ENCODE measurements around the gene TMEM61. TPM values are rescaled to one million over a fixed set of nuclear protein-coding genes. Genes with fewer than 3 reads are reported as not detected.

Gene TMEM61
- total and polyA plus RNA-seq, 2 donors (not counting 1 experiment from before 2014, with no cell fraction given): not detected

DNA sequence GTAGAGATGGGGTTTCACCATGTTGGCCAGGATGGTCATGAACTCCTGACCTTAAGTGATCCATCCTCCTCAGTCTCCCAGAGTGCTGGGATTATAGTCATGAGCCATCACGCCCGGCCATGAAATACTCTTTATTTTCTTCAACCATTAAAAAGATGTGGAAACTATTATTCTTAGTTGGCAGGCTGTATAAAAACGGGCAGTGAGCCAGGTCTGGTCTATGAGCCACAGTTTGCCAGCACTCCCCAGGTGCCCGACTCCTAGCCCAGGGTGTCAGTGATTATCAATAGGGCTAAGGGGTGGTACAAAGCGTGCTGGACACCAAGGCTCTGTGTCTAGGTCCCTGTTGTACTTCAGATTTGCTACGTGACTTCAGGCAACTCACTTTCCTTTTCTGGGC lies 3.7 kb upstream of the TMEM61 start:
- Histone ChIP-seq H3K4me1 (ENCODE audit: control insufficient read depth, extremely low read depth, insufficient read depth, low read length) (no peaks in the 10 kb centered on the region), H3K9ac (ENCODE audit: insufficient read depth, low read length) (no peak overlapping the region), H4K20me1 (ENCODE audit: control insufficient read depth, extremely low read depth, insufficient read depth, low read length) (no peaks in the 10 kb centered on the region), H3K27ac (ENCODE audit: insufficient read depth, low read length) (no peak overlapping the region), H3K4me3 (replicated peaks in 1 of 4; ENCODE audit: control extremely low read depth in 1 of 4, insufficient read depth in 1 of 4, low read depth in 3 of 4, low read length in 4 of 4) (no peak overlapping the region), H3K4me2 (ENCODE audit: extremely low read depth, insufficient read depth, low read length) (no peak overlapping the region), H3K36me3 (ENCODE audit: control insufficient read depth, insufficient read depth, low read length) (no peaks in the 10 kb centered on the region), H3K9me3 (ENCODE audit: control insufficient read depth, insufficient read depth, low read depth, low read length) (no peaks in the 10 kb centered on the region), H3K79me2 (ENCODE audit: control insufficient read depth, insufficient read depth, low read length) (no peaks in the 10 kb centered on the region), H3K27me3 (ENCODE audit: control insufficient read depth, insufficient read depth, low read length) (peaks cover 16% of the 10 kb centered on the region), H2AFZ (ENCODE audit: low read length) (no peak overlapping the region)
- no peak for TF ChIP-seq EZH2 (IDR thresholded peaks at IDR 0.05; ENCODE audit: low read length, missing control alignments)
- TF ChIP-seq, protein P1, sequence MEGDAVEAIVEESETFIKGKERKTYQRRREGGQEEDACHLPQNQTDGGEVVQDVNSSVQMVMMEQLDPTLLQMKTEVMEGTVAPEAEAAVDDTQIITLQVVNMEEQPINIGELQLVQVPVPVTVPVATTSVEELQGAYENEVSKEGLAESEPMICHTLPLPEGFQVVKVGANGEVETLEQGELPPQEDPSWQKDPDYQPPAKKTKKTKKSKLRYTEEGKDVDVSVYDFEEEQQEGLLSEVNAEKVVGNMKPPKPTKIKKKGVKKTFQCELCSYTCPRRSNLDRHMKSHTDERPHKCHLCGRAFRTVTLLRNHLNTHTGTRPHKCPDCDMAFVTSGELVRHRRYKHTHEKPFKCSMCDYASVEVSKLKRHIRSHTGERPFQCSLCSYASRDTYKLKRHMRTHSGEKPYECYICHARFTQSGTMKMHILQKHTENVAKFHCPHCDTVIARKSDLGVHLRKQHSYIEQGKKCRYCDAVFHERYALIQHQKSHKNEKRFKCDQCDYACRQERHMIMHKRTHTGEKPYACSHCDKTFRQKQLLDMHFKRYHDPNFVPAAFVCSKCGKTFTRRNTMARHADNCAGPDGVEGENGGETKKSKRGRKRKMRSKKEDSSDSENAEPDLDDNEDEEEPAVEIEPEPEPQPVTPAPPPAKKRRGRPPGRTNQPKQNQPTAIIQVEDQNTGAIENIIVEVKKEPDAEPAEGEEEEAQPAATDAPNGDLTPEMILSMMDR (conservative IDR thresholded peaks at IDR 0.05 in 1 of 2, IDR thresholded peaks at IDR 0.05 in 1 of 2; ENCODE audit: low read depth in 1 of 2, low read length in 2 of 2): no peak
- DNase-seq (ENCODE audit: low read depth in 2 of 2): no peak

DNA sequence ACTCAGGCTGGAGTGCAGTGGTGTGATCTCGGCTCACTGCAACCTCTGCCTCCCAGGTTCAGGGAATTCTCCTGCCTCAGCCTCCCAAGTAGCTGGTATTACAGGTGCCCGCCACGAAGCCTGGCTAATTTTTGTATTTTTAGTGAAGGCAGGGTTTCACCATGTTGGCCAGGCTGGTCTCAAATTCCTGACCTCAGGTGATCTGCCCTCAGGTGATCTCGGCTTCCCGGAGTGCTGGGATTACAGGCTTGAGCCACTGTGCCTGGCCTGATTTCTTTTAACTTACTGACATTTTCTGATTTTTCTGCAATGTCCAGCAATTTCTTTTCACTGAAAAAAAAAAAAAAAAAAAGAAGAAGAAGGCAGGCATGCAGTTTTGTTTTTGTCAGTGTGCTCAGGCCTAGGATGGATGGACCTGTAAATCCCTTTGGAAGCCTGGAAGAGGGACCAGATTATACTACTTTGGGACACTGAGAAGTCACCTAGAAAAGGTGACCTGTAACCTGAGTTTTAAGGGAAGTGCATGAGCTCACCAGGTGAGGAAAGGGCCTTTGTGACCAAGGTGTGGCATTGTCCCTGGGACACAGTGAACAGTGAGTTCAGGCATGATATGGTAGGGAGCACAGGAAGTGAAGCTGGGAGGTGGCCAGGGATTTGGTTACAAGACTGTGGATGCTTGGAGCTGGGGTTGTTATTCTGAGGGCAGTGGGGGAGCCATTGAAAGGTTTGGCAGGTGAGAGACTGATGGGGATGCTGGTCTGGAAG lies 2.7 kb upstream of the TMEM61 start:
- H3K27me3 ChIP-seq (ENCODE audit: control insufficient read depth, insufficient read depth, low read length): peaks cover 20% of the 10 kb centered on the region
- TF ChIP-seq, protein P1 (conservative IDR thresholded peaks at IDR 0.05 in 1 of 2, IDR thresholded peaks at IDR 0.05 in 1 of 2; ENCODE audit: low read depth in 1 of 2, low read length in 2 of 2): no peak
- no peak for TF ChIP-seq EZH2 (IDR thresholded peaks at IDR 0.05; ENCODE audit: low read length, missing control alignments)

DNA sequence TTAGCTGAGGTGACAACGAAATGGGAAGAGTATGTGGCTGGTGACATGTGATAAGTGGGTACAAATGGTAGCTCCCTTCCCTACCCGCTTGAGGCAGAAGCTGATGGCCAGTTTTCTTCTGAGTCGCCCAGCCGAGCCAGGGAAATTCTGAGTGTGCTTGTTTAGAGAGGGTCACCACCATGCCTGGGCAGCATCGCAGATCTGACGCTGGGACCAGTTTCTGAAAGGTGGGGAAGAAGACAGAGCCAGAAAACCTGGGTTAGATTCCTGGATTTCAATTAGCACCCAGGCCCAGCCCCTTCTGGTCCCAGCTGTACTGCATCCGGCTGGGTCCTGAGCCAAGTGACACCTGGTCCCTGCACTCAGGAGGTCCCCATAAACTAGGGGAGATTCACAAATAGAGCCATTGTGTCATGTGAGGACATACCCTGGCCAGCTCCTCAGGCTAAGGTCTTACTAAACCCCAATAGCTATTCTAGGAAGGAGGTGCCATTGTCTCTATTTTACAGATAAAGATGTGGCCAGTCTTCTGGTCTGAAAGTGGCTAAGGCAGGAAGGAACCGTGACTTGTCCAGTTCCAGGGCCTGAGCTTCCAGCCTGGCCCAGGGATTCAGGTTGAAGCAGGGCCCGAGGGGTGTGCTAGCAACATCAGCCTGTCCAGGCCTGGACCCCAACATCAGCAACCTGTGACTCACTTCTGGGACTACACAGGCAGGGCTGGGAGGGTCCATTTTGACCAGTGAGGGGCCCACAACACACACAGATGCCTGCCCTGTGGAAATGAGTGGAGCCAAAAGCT lies 1.7 kb upstream of the TMEM61 start:
- no peak for TF ChIP-seq EZH2 (IDR thresholded peaks at IDR 0.05; ENCODE audit: low read length, missing control alignments)
- TF ChIP-seq, protein P1 (conservative IDR thresholded peaks at IDR 0.05 in 1 of 2, IDR thresholded peaks at IDR 0.05 in 1 of 2; ENCODE audit: low read depth in 1 of 2, low read length in 2 of 2): no peak
- no peak overlapping the region for H3K9ac ChIP-seq (ENCODE audit: insufficient read depth, low read length)
- H4K20me1 ChIP-seq (ENCODE audit: control insufficient read depth, extremely low read depth, insufficient read depth, low read length): no peaks in the 10 kb centered on the region
- no peaks in the 10 kb centered on the region for H3K4me1 ChIP-seq (ENCODE audit: control insufficient read depth, extremely low read depth, insufficient read depth, low read length)
- H3K9me3 ChIP-seq (ENCODE audit: control insufficient read depth, insufficient read depth, low read depth, low read length): no peaks in the 10 kb centered on the region
- H3K79me2 ChIP-seq (ENCODE audit: control insufficient read depth, insufficient read depth, low read length): no peaks in the 10 kb centered on the region
- H2AFZ ChIP-seq (ENCODE audit: low read length): no peak overlapping the region
- H3K4me2 ChIP-seq (ENCODE audit: extremely low read depth, insufficient read depth, low read length): no peak overlapping the region
- no peak overlapping the region for H3K27ac ChIP-seq (ENCODE audit: insufficient read depth, low read length)
- no peak overlapping the region for H3K4me3 ChIP-seq (replicated peaks in 1 of 4; ENCODE audit: control extremely low read depth in 1 of 4, insufficient read depth in 1 of 4, low read depth in 3 of 4, low read length in 4 of 4)
- H3K27me3 ChIP-seq (ENCODE audit: control insufficient read depth, insufficient read depth, low read length): peaks cover 20% of the 10 kb centered on the region
- DNase-seq (ENCODE audit: low read depth in 2 of 2): no peak
- no peaks in the 10 kb centered on the region for H3K36me3 ChIP-seq (ENCODE audit: control insufficient read depth, insufficient read depth, low read length)

More for the DNA sequence above, 2.7 kb upstream of the TMEM61 start:
- Histone ChIP-seq H3K27ac (ENCODE audit: insufficient read depth, low read length) (no peak overlapping the region), H3K4me3 (replicated peaks in 1 of 4; ENCODE audit: control extremely low read depth in 1 of 4, insufficient read depth in 1 of 4, low read depth in 3 of 4, low read length in 4 of 4) (no peak overlapping the region), H2AFZ (ENCODE audit: low read length) (no peak overlapping the region), H3K4me2 (ENCODE audit: extremely low read depth, insufficient read depth, low read length) (no peak overlapping the region), H3K9me3 (ENCODE audit: control insufficient read depth, insufficient read depth, low read depth, low read length) (no peaks in the 10 kb centered on the region), H3K4me1 (ENCODE audit: control insufficient read depth, extremely low read depth, insufficient read depth, low read length) (no peaks in the 10 kb centered on the region), H3K9ac (ENCODE audit: insufficient read depth, low read length) (no peak overlapping the region), H3K79me2 (ENCODE audit: control insufficient read depth, insufficient read depth, low read length) (no peaks in the 10 kb centered on the region), H3K36me3 (ENCODE audit: control insufficient read depth, insufficient read depth, low read length) (no peaks in the 10 kb centered on the region), H4K20me1 (ENCODE audit: control insufficient read depth, extremely low read depth, insufficient read depth, low read length) (no peaks in the 10 kb centered on the region)
- no peak for DNase-seq (ENCODE audit: low read depth in 2 of 2)
